Ishikawa (cell line): Measurements from ENCODE around the gene PLN.

Source experiments
- CEBPB ChIP-seq: IDR thresholded peaks from 2 replicates; pipeline ENCODE4 v1.6.1; 2012
- CREB1 ChIP-seq: IDR thresholded peaks from 2 replicates; pipeline ENCODE4 v1.6.1; 2012; ENCODE audit warnings: low read depth
- EGR1 ChIP-seq: IDR thresholded peaks from 2 replicates; pipeline ENCODE4 v1.6.1; 2012
- EP300 ChIP-seq: IDR thresholded peaks from 2 replicates; pipeline ENCODE4 v1.6.1; 2012; ENCODE audit warnings: borderline replicate concordance
- FOXM1 ChIP-seq: IDR thresholded peaks from 2 replicates; pipeline ENCODE4 v1.6.1; 2012; ENCODE audit warnings: low read depth, borderline replicate concordance
- MAX ChIP-seq: IDR thresholded peaks from 2 replicates; pipeline ENCODE4 v1.6.1; 2012
- NFIC ChIP-seq: IDR thresholded peaks from 2 replicates; pipeline ENCODE4 v1.6.1; 2012
- RAD21 ChIP-seq: IDR thresholded peaks from 2 replicates; pipeline ENCODE4 v1.6.1; 2012; ENCODE audit warnings: low read depth
- REST ChIP-seq: IDR thresholded peaks from 2 replicates; pipeline ENCODE4 v1.6.1; 2012; ENCODE audit warnings: low read depth, mild to moderate bottlenecking
- TAF1 ChIP-seq: IDR thresholded peaks from 2 replicates; pipeline ENCODE4 v1.6.1; 2012; ENCODE audit warnings: low read depth, mild to moderate bottlenecking
- TCF12 ChIP-seq: IDR thresholded peaks from 2 replicates; pipeline ENCODE4 v1.6.1; 2012; ENCODE audit warnings: low read depth
- TEAD4 ChIP-seq: IDR thresholded peaks from 2 replicates; pipeline ENCODE4 v1.6.1; 2012
- USF1 ChIP-seq: IDR thresholded peaks from 2 replicates; pipeline ENCODE4 v1.6.1; 2012
- YY1 ChIP-seq: IDR thresholded peaks from 2 replicates; pipeline ENCODE4 v1.6.1; 2012; ENCODE audit warnings: low read depth
- ZBTB7A ChIP-seq: IDR thresholded peaks from 2 replicates; pipeline ENCODE4 v1.6.1; 2012; ENCODE audit warnings: low read depth

The PLN gene

GRCh38 chr6:118504611-118505010 is 43.5 kb upstream of the PLN start:
- no peak for TF ChIP-seq ZBTB7A
- no peak for TF ChIP-seq MAX
- no peak for TF ChIP-seq NFIC
- no peak for TF ChIP-seq TCF12
- TF ChIP-seq CREB1, result no peak
- no peak for TF ChIP-seq YY1
- no peak for TF ChIP-seq EGR1
- TF ChIP-seq TEAD4, result no peak
- no peak for TF ChIP-seq REST
- TF ChIP-seq CEBPB, result no peak
- TF ChIP-seq USF1, result no peak
- TF ChIP-seq RAD21, result no peak
- TF ChIP-seq FOXM1, result no peak

GRCh38 chr6:118505656-118506055 is 42.4 kb upstream of the PLN start:
- TF ChIP-seq TCF12, result no peak
- no peak for TF ChIP-seq FOXM1
- TF ChIP-seq EGR1, result no peak
- TF ChIP-seq REST, result no peak
- no peak for TF ChIP-seq TEAD4
- TF ChIP-seq MAX, result no peak
- no peak for TF ChIP-seq USF1
- no peak for TF ChIP-seq ZBTB7A
- TF ChIP-seq RAD21, result no peak
- no peak for TF ChIP-seq NFIC
- no peak for TF ChIP-seq TAF1
- no peak for TF ChIP-seq EP300
- no peak for TF ChIP-seq YY1
- no peak for TF ChIP-seq CEBPB

GRCh38 chr6:118506071-118506638 is 41.9 kb upstream of the PLN start:
- TF ChIP-seq TEAD4 (no peak), EGR1 (no peak), TCF12 (no peak), CEBPB (no peak), CREB1 (no peak), TAF1 (no peak), FOXM1 (no peak)

- TF ChIP-seq TCF12 (no peak), RAD21 (no peak), EGR1 (no peak), USF1 (no peak)
Observed at GRCh38 chr6:118507636-118508035, 40.5 kb upstream of the PLN start.

- no peak for TF ChIP-seq USF1
- peak; percentile 74 for TF ChIP-seq RAD21
- no peak for TF ChIP-seq CREB1
Observed at GRCh38 chr6:118509009-118509617, 39.0 kb upstream of the PLN start.
